ENCODE results near the gene CHRNA4.
"Not testable (repeated sequence)": the region's sequence is repeated elsewhere in the genome, so short reads cannot be mapped to it uniquely, and the experiment has no call there.

The CHRNA4 gene

GRCh38 chr20:63342561-63343459 is 18.3 kb downstream of the CHRNA4 start:
- DNase-seq (ENCODE audit: low read depth, low spot score): no peak
- no peak overlapping the region for H3K4me3 ChIP-seq (ENCODE audit: low read length)

DNA sequence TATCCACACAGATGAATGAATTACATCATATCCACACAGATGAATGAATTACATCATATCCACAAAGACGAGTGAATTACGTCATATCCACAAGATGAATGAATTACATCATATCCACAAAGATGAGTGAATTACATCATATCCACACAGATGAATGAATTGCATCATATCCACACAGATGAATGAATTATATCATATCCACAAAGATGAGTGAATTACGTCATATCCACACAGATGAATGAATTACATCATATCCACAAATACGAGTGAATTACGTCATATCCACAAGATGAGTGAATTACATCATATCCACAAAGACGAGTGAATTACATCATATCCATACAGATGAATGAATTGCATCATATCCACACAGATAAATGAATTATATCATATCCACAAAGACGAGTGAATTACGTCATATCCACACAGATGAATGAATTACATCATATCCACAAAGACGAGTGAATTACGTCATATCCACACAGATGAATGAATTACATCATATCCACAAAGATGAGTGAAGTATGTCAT is 20.9 kb downstream of the CHRNA4 start:
- not testable (repeated sequence) for H3K4me3 ChIP-seq (ENCODE audit: low read length); DNase-seq (ENCODE audit: low read depth, low spot score)

DNA sequence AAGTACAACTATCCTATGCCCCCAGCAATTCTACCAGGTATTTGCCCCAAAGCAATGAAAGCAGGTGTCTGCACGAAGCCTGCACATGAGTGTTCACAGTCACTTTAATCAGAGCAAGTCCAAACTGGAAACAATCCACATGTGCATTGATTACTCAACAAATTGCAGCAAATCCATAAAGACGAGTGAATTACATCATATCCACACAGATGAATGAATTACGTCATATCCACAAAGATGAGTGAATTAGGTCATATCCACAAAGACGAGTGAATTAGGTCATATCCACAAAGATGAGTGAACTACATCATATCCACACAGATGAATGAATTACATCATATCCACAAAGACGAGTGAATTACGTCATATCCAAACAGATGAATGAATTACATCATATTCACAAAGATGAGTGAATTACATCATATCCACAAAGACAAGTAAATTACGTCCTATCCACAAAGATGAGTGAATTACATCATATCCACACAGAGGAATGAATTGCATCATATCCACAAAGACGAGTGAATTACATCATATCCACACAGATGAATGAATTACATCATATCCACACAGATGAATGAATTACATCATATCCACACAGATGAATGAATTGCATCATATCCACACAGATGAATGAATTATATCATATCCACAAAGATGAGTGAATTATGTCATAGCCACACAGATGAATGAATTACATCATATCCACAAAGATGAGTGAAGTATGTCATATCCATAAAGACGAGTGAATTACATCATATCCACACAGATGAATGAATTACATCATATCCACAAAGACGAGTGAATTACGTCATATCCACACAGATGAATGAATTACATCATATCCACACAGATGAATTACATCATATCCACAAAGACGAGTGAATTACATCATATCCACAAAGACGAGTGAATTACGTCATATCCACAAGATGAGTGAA is 21.7 kb downstream of the CHRNA4 start:
- not testable (repeated sequence) for H3K4me3 ChIP-seq (ENCODE audit: low read length); DNase-seq (ENCODE audit: low read depth, low spot score)

GRCh38 chr20:63337786-63338420 is 23.2 kb downstream of the CHRNA4 start:
- DNase-seq (ENCODE audit: low read depth, low spot score): no peak

GRCh38 chr20:63336232-63336752 is 24.9 kb downstream of the CHRNA4 start:
- no peak for DNase-seq (ENCODE audit: low read depth, low spot score)
- no peak overlapping the region for H3K4me3 ChIP-seq (ENCODE audit: low read length)

More at GRCh38 chr20:63337786-63338420, 23.2 kb downstream of the CHRNA4 start:
- no peak overlapping the region for H3K4me3 ChIP-seq (ENCODE audit: low read length)

- no peak overlapping the region for H3K4me3 ChIP-seq (ENCODE audit: low read length)
- no peak for DNase-seq (ENCODE audit: low read depth, low spot score)
Measured at GRCh38 chr20:63335711-63336110, 25.4 kb downstream of the CHRNA4 start.

GRCh38 chr20:63335060-63335459 is 26.1 kb downstream of the CHRNA4 start:
- not testable (repeated sequence) for H3K4me3 ChIP-seq (ENCODE audit: low read length); DNase-seq (ENCODE audit: low read depth, low spot score)

DNA sequence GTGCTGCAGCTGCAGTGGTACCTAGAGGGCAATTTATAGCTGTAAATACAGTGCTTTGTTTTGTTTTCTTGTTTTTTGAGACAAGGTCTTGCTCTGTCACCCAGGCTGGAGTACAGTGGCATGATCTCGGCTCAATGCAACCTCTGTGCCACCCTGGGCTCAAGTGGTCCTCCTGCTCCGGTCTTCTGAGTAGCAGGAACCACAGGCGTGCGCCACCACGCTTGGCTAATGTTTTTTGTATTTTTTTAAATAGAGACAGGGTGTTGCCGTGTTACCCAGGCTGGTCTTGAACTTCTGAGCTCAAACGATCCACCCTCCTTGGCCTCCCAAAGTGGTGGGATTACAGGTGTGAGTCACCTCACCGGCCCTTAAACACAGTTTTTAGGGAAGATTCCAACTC is 26.8 kb downstream of the CHRNA4 start:
- no peak for DNase-seq (ENCODE audit: low read depth, low spot score)
- no peak overlapping the region for H3K4me3 ChIP-seq (ENCODE audit: low read length)

DNA sequence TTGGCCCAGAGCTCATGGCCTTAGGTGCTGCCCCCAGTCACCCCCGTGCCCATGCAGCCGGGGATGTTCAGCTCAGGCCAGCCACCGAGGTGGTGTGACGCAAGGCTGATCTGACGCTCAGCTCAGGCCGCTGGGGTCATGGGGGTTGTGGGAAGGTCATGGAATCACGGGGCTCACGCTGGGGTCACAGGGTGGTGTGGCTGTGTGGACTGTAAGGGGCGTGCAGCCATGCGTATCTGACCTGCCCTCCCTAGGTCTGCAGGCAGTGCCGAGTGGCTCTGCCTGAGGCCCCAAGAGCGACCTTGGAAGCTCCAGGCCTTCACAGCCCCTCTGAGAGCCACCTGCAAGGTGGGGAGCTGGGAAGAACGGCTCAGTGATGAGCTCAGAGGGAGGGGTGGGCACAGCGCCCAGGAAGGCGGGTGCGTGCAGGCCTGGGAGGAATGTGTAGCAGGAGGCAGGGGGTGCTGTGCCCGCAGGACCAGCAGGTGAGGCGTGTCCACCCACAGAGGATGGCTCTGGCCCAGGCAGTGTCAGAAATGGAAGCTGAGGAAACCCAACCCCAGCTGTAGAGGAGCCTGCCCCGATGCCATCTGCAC is 27.8 kb downstream of the CHRNA4 start:
- no peak for DNase-seq (ENCODE audit: low read depth, low spot score)

GRCh38 chr20:63332488-63333240 is 28.5 kb downstream of the CHRNA4 start:
- H3K4me3 ChIP-seq (ENCODE audit: low read length): no peak overlapping the region
- DNase-seq (ENCODE audit: low read depth, low spot score): no peak

More for the DNA sequence above, 27.8 kb downstream of the CHRNA4 start:
- no peak overlapping the region for H3K4me3 ChIP-seq (ENCODE audit: low read length)

DNA sequence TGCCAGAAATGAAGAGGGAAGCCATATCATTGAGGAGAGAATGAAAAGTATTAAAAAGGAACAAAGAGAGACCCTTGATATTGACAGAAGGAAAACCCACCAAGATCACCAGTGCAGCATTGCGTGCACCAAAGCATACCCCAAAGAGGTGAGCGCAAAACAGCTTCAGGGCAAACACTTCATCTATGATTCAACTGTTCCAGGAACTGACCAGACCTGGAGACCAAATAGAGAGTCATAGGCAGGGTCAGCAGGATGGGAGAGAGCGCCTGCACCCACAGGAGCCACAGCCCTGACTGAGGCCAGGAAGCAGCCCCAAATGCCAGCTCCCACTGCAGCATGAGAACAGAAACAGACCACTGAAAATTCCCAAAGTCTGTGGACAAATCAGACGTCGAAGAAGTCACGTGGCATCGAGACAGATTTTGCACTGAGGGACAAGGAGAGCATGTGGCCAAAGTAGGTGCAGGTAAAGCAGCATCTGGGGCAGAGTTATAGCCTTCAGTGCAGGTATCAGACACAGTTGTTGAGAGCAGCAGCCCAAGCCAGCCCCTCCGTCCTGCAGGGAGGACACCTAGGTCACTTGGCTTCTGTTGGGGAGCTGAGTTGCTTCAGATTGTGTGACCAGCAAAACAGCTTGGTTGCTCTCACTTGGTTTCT is 29.3 kb downstream of the CHRNA4 start:
- no peak for DNase-seq (ENCODE audit: low read depth, low spot score)
- H3K4me3 ChIP-seq (ENCODE audit: low read length): no peak overlapping the region

- no peak for DNase-seq (ENCODE audit: low read depth, low spot score)
Measured at GRCh38 chr20:63330940-63331339, 30.2 kb downstream of the CHRNA4 start.

DNA sequence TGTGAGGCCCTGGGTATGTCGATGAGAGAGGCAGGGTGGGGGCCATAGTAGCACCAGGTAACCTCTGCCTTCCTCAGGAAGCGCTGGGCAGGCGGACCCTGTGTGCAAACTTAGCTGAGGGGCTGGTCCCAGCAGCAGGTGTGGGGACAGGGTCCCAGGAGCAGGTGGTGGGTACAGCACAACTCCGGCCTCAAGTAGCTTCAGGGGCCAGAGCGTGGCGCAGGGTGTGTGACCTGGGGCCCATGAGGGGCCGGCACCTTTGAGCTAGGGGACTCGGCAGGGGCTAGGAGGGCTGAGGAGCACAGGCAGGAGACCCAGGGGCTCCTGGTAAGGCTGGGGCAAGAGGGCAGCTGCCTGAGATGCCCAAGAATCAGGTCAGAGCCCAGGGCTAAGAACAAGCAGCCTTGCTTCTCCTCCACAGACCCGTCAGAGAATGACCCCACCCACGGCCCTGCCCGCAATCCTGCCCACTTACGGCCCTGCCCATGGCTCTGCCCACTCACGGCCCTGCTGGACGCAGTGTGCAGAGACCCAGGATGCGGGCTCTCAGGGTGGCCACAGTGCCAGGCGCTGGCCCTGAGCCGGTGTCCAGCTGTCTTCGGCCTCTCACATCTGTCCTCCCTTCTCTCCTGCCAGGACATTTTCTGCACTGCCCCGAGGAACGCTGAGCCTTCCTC is 30.9 kb downstream of the CHRNA4 start:
- no peak for DNase-seq (ENCODE audit: low read depth, low spot score)
- no peak overlapping the region for H3K4me3 ChIP-seq (ENCODE audit: low read length)

More at GRCh38 chr20:63330940-63331339, 30.2 kb downstream of the CHRNA4 start:
- no peak overlapping the region for H3K4me3 ChIP-seq (ENCODE audit: low read length)

DNA sequence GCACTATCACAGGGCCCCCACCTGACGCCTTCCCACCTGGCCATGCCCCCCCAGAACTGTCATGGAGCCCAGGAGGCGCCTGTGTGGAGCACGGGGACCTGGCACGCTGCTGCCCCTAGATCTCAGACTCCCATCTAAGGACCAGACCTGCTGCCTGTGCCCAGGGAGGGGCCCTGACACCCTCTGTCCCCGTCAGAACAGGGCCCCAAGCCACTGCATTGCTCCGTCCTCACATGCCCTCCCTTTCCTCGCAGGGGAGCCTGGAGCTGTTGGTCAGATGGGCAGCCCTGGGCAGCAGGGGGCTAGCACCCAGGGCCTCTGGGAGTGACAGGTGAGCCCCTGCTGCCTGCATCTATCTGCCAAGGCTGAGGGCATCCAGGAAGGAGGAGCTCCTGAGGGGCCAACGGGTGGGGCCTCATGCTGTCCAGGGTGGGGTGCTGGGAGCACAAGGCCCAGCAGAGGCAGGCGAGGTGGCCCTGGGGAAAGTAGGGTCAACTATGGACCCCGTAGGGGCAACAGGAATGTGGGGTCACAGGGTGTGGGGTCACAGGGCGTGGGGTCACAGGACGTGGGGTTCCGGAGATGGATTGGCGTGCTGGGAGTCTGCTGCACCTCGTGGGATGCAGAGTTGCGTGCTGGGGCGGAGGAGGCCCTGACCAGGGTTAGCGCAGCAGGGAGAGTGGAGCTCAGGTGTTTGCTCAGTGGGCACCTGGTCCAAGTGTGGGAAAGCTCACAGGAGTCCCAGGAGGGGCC is 31.6 kb downstream of the CHRNA4 start:
- no peak overlapping the region for H3K4me3 ChIP-seq (ENCODE audit: low read length)
- DNase-seq (ENCODE audit: low read depth, low spot score): no peak

- H3K4me3 ChIP-seq (ENCODE audit: low read length): no peak overlapping the region
- no peak for DNase-seq (ENCODE audit: low read depth, low spot score)
Measured at GRCh38 chr20:63328718-63329275, 32.4 kb downstream of the CHRNA4 start.
